Measurements from ENCODE around the gene FOXP1.

- TF ChIP-seq POLR2A (IDR thresholded peaks at IDR 0.05) = no peak
- TF ChIP-seq, protein P1, sequence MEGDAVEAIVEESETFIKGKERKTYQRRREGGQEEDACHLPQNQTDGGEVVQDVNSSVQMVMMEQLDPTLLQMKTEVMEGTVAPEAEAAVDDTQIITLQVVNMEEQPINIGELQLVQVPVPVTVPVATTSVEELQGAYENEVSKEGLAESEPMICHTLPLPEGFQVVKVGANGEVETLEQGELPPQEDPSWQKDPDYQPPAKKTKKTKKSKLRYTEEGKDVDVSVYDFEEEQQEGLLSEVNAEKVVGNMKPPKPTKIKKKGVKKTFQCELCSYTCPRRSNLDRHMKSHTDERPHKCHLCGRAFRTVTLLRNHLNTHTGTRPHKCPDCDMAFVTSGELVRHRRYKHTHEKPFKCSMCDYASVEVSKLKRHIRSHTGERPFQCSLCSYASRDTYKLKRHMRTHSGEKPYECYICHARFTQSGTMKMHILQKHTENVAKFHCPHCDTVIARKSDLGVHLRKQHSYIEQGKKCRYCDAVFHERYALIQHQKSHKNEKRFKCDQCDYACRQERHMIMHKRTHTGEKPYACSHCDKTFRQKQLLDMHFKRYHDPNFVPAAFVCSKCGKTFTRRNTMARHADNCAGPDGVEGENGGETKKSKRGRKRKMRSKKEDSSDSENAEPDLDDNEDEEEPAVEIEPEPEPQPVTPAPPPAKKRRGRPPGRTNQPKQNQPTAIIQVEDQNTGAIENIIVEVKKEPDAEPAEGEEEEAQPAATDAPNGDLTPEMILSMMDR (IDR thresholded peaks at IDR 0.05) = no peak
- TF ChIP-seq POLR2AphosphoS5 (IDR thresholded peaks at IDR 0.05; ENCODE audit: insufficient read depth in 1 of 2, low read depth in 1 of 2) = no peak
These were observed 135.7 kb downstream of the FOXP1 start for GRCh38 chr3:71447803-71448202.
